ENCODE data around the gene APELA.
"Not testable (repeated sequence)": the region's sequence is repeated elsewhere in the genome, so short reads cannot be mapped to it uniquely, and the experiment has no call there.

APELA gene

GRCh38 chr4:164924670-164925238, 47.8 kb downstream of the APELA start:
- Histone ChIP-seq H3K36me3 (ENCODE audit: insufficient read depth, low read length) (no peaks in the 10 kb centered on the region), H3K27ac (ENCODE audit: low read depth, low read length) (no peak overlapping the region), H3K27me3 (ENCODE audit: insufficient read depth, low read length) (no peaks in the 10 kb centered on the region), H3K4me1 (ENCODE audit: insufficient read depth, low read length) (no peaks in the 10 kb centered on the region), H3K4me3 (ENCODE audit: low read length) (no peak overlapping the region), H3K9me3 (ENCODE audit: insufficient read depth, low read depth, low read length) (no peaks in the 10 kb centered on the region), H3K9ac (ENCODE audit: low read depth, low read length) (no peak overlapping the region)
- WGBS, result 100% methylated on average over 2 of the region's 3 CpGs

- Histone ChIP-seq H3K27me3 (ENCODE audit: insufficient read depth, low read length) (no peaks in the 10 kb centered on the region), H3K36me3 (ENCODE audit: insufficient read depth, low read length) (no peaks in the 10 kb centered on the region), H3K4me3 (ENCODE audit: low read length) (no peak overlapping the region), H3K4me1 (ENCODE audit: insufficient read depth, low read length) (no peaks in the 10 kb centered on the region), H3K27ac (ENCODE audit: low read depth, low read length) (no peak overlapping the region), H3K9me3 (ENCODE audit: insufficient read depth, low read depth, low read length) (no peaks in the 10 kb centered on the region), H3K9ac (ENCODE audit: low read depth, low read length) (no peak overlapping the region)
- 94% methylated on average over 2 of the region's 2 CpGs for WGBS
Observed at GRCh38 chr4:164926301-164926700, 49.3 kb downstream of the APELA start.

- not testable (repeated sequence) for H3K9ac ChIP-seq (ENCODE audit: low read depth, low read length); H3K4me3 ChIP-seq (ENCODE audit: low read length); H3K9me3 ChIP-seq (ENCODE audit: insufficient read depth, low read depth, low read length); H3K27ac ChIP-seq (ENCODE audit: low read depth, low read length); H3K4me1 ChIP-seq (ENCODE audit: insufficient read depth, low read length); H3K36me3 ChIP-seq (ENCODE audit: insufficient read depth, low read length); H3K27me3 ChIP-seq (ENCODE audit: insufficient read depth, low read length)
- WGBS, result 86% methylated on average over 1 of the region's 2 CpGs
Observed at GRCh38 chr4:164927101-164927500, 50.1 kb downstream of the APELA start.

GRCh38 chr4:164930647-164931046, 53.7 kb downstream of the APELA start:
- Histone ChIP-seq H3K27me3 (ENCODE audit: insufficient read depth, low read length) (no peaks in the 10 kb centered on the region), H3K9me3 (ENCODE audit: insufficient read depth, low read depth, low read length) (no peaks in the 10 kb centered on the region), H3K4me1 (ENCODE audit: insufficient read depth, low read length) (no peaks in the 10 kb centered on the region), H3K4me3 (ENCODE audit: low read length) (no peak overlapping the region), H3K27ac (ENCODE audit: low read depth, low read length) (no peak overlapping the region), H3K36me3 (ENCODE audit: insufficient read depth, low read length) (no peaks in the 10 kb centered on the region), H3K9ac (ENCODE audit: low read depth, low read length) (no peak overlapping the region)
- 96% methylated on average over 5 of the region's 5 CpGs for WGBS

GRCh38 chr4:164931551-164932324, 54.8 kb downstream of the APELA start:
- Histone ChIP-seq H3K4me1 (ENCODE audit: insufficient read depth, low read length) (peaks cover 4% of the 10 kb centered on the region; the same call in 1 of the 2 replicates), H3K27ac (ENCODE audit: low read depth, low read length) (no peak overlapping the region), H3K27me3 (ENCODE audit: insufficient read depth, low read length) (no peaks in the 10 kb centered on the region), H3K9ac (ENCODE audit: low read depth, low read length) (no peak overlapping the region), H3K4me3 (ENCODE audit: low read length) (no peak overlapping the region), H3K9me3 (ENCODE audit: insufficient read depth, low read depth, low read length) (no peaks in the 10 kb centered on the region), H3K36me3 (ENCODE audit: insufficient read depth, low read length) (no peaks in the 10 kb centered on the region)
- 82% methylated on average over 5 of the region's 5 CpGs for WGBS

- Histone ChIP-seq H3K9ac (ENCODE audit: low read depth, low read length) (no peak overlapping the region), H3K4me1 (ENCODE audit: insufficient read depth, low read length) (peaks cover 15% of the 10 kb centered on the region; the same call in 1 of the 2 replicates), H3K27me3 (ENCODE audit: insufficient read depth, low read length) (no peaks in the 10 kb centered on the region), H3K4me3 (ENCODE audit: low read length) (no peak overlapping the region), H3K9me3 (ENCODE audit: insufficient read depth, low read depth, low read length) (no peaks in the 10 kb centered on the region), H3K27ac (ENCODE audit: low read depth, low read length) (no peak overlapping the region), H3K36me3 (ENCODE audit: insufficient read depth, low read length) (no peaks in the 10 kb centered on the region)
- 95% methylated on average over 11 of the region's 11 CpGs for WGBS
Observed at GRCh38 chr4:164933244-164933643, 56.3 kb downstream of the APELA start.

GRCh38 chr4:164935363-164935762, 58.4 kb downstream of the APELA start:
- WGBS, result 80% methylated on average over 1 of the region's 1 CpG
- H3K27me3 ChIP-seq (ENCODE audit: insufficient read depth, low read length), result no peaks in the 10 kb centered on the region
- no peak overlapping the region for H3K27ac ChIP-seq (ENCODE audit: low read depth, low read length)
- H3K4me3 ChIP-seq (ENCODE audit: low read length), result no peak overlapping the region
- no peak overlapping the region for H3K9ac ChIP-seq (ENCODE audit: low read depth, low read length)
- no peaks in the 10 kb centered on the region for H3K9me3 ChIP-seq (ENCODE audit: insufficient read depth, low read depth, low read length)
- no peaks in the 10 kb centered on the region for H3K36me3 ChIP-seq (ENCODE audit: insufficient read depth, low read length)
- H3K4me1 ChIP-seq (ENCODE audit: insufficient read depth, low read length), result peaks cover 15% of the 10 kb centered on the region; the same call in 1 of the 2 replicates

- not testable (repeated sequence) for H3K27ac ChIP-seq (ENCODE audit: low read depth, low read length); H3K36me3 ChIP-seq (ENCODE audit: insufficient read depth, low read length); H3K9me3 ChIP-seq (ENCODE audit: insufficient read depth, low read depth, low read length); H3K27me3 ChIP-seq (ENCODE audit: insufficient read depth, low read length); H3K9ac ChIP-seq (ENCODE audit: low read depth, low read length); H3K4me3 ChIP-seq (ENCODE audit: low read length)
- peaks cover 15% of the 10 kb centered on the region; the same call in 1 of the 2 replicates for H3K4me1 ChIP-seq (ENCODE audit: insufficient read depth, low read length)
- 90% methylated on average over 8 of the region's 9 CpGs for WGBS
Observed at GRCh38 chr4:164935865-164936606, 59.1 kb downstream of the APELA start.

GRCh38 chr4:164937576-164938270, 60.7 kb downstream of the APELA start:
- H3K9me3 ChIP-seq (ENCODE audit: insufficient read depth, low read depth, low read length), result no peaks in the 10 kb centered on the region
- H3K4me1 ChIP-seq (ENCODE audit: insufficient read depth, low read length), result peaks cover 15% of the 10 kb centered on the region; the same call in 1 of the 2 replicates
- no peaks in the 10 kb centered on the region for H3K27me3 ChIP-seq (ENCODE audit: insufficient read depth, low read length)
- H3K36me3 ChIP-seq (ENCODE audit: insufficient read depth, low read length), result no peaks in the 10 kb centered on the region
- H3K9ac ChIP-seq (ENCODE audit: low read depth, low read length), result no peak overlapping the region
- H3K27ac ChIP-seq (ENCODE audit: low read depth, low read length), result no peak overlapping the region
- no peak overlapping the region for H3K4me3 ChIP-seq (ENCODE audit: low read length)

- H3K36me3 ChIP-seq (ENCODE audit: insufficient read depth, low read length), result no peaks in the 10 kb centered on the region
- 95% methylated on average over 9 of the region's 9 CpGs for WGBS
- no peaks in the 10 kb centered on the region for H3K4me1 ChIP-seq (ENCODE audit: insufficient read depth, low read length)
- H3K4me3 ChIP-seq (ENCODE audit: low read length), result no peak overlapping the region
- no peak overlapping the region for H3K27ac ChIP-seq (ENCODE audit: low read depth, low read length)
- no peak overlapping the region for H3K9ac ChIP-seq (ENCODE audit: low read depth, low read length)
- no peaks in the 10 kb centered on the region for H3K9me3 ChIP-seq (ENCODE audit: insufficient read depth, low read depth, low read length)
- H3K27me3 ChIP-seq (ENCODE audit: insufficient read depth, low read length), result no peaks in the 10 kb centered on the region
Observed at GRCh38 chr4:164943192-164943591, 66.2 kb downstream of the APELA start.

GRCh38 chr4:164945146-164945545, 68.2 kb downstream of the APELA start:
- Histone ChIP-seq H3K27ac (ENCODE audit: low read depth, low read length) (no peak overlapping the region), H3K9ac (ENCODE audit: low read depth, low read length) (no peak overlapping the region), H3K4me1 (ENCODE audit: insufficient read depth, low read length) (no peaks in the 10 kb centered on the region), H3K9me3 (ENCODE audit: insufficient read depth, low read depth, low read length) (no peaks in the 10 kb centered on the region), H3K4me3 (ENCODE audit: low read length) (no peak overlapping the region), H3K27me3 (ENCODE audit: insufficient read depth, low read length) (no peaks in the 10 kb centered on the region), H3K36me3 (ENCODE audit: insufficient read depth, low read length) (no peaks in the 10 kb centered on the region)
- WGBS, result 83% methylated on average over 5 of the region's 5 CpGs
